Mesenchymal stem cell (in vitro differentiated cells and primary cell): ENCODE data around the gene STAM.

Source experiments
- DNase-seq: peaks from one replicate; pipeline ENCODE4 v3.0.0-alpha.2; 2013
- H2AFZ ChIP-seq: one replicate; pipeline ENCODE4 v1.6.1; 2013; ENCODE audit warnings: low read depth, mild to moderate bottlenecking, control low read depth, inconsistent platforms, low read length, moderate library complexity
- H2AK5ac ChIP-seq: 2 replicates; pipeline ENCODE4 v1.6.1; 2013; ENCODE audit warnings: low read length, moderate library complexity, mild to moderate bottlenecking, inconsistent platforms; ENCODE audit not compliant: severe bottlenecking
- H2BK120ac ChIP-seq: one replicate; pipeline ENCODE4 v1.6.1; 2013; ENCODE audit warnings: low read depth, mild to moderate bottlenecking, inconsistent platforms, low read length, moderate library complexity
- H2BK12ac ChIP-seq, 2 experiments: one replicate each; pipeline ENCODE4 v1.6.1; 2013; ENCODE audit warnings: inconsistent platforms in 2 of 2, low read length in 2 of 2, mild to moderate bottlenecking in 2 of 2, moderate library complexity in 2 of 2, control low read depth in 1 of 2
- H2BK15ac ChIP-seq: one replicate; pipeline ENCODE4 v1.6.1; 2013; ENCODE audit warnings: mild to moderate bottlenecking, low read depth, inconsistent platforms; ENCODE audit not compliant: poor library complexity, severe bottlenecking
- H2BK5ac ChIP-seq: 2 replicates; pipeline ENCODE4 v1.6.1; 2013; ENCODE audit warnings: low read depth, mild to moderate bottlenecking, low read length, control low read depth, inconsistent platforms; ENCODE audit not compliant: poor library complexity, severe bottlenecking
- H3K14ac ChIP-seq, 2 experiments: one replicate each; pipeline ENCODE4 v1.6.1; 2013; ENCODE audit warnings: inconsistent platforms in 2 of 2, low read length in 2 of 2, control low read depth in 1 of 2, mild to moderate bottlenecking in 1 of 2, moderate library complexity in 1 of 2
- H3K18ac ChIP-seq, 2 experiments: one replicate each; pipeline ENCODE4 v1.6.1; 2013; ENCODE audit warnings: inconsistent platforms in 2 of 2, low read length in 2 of 2, control low read depth in 1 of 2, low read depth in 1 of 2, mild to moderate bottlenecking in 1 of 2
- H3K23ac ChIP-seq, 2 experiments: one replicate each; pipeline ENCODE4 v1.6.1; 2013; ENCODE audit warnings: inconsistent platforms in 2 of 2, low read length in 2 of 2, mild to moderate bottlenecking in 2 of 2, moderate library complexity in 2 of 2, control low read depth in 1 of 2
- H3K27ac ChIP-seq: 2 replicates; pipeline ENCODE4 v1.5.1; 2013; ENCODE audit warnings: mild to moderate bottlenecking, moderate library complexity, low read length, control low read depth, inconsistent platforms; ENCODE audit not compliant: poor library complexity, severe bottlenecking
- H3K27me3 ChIP-seq, 2 experiments: 2 replicates each; pipeline versions ENCODE4 v1.6.1 to v1.7.0; 2013; ENCODE audit warnings: low read length in 2 of 2, mild to moderate bottlenecking in 2 of 2, moderate library complexity in 2 of 2, control low read depth in 1 of 2, inconsistent platforms in 1 of 2; ENCODE audit not compliant: control insufficient read depth in 1 of 2, insufficient read depth in 1 of 2
- H3K36me3 ChIP-seq, 2 experiments: 2 replicates each; pipeline versions ENCODE4 v1.6.1 to v1.7.0; 2013; ENCODE audit warnings: low read length in 2 of 2, control low read depth in 1 of 2, inconsistent platforms in 1 of 2, low read depth in 1 of 2, mild to moderate bottlenecking in 1 of 2; ENCODE audit not compliant: insufficient read depth in 2 of 2, control insufficient read depth in 1 of 2
- H3K4ac ChIP-seq, 2 experiments: one replicate each; pipeline ENCODE4 v1.6.1; 2013; ENCODE audit warnings: inconsistent platforms in 2 of 2, low read length in 2 of 2, mild to moderate bottlenecking in 2 of 2, moderate library complexity in 2 of 2, control low read depth in 1 of 2, low read depth in 1 of 2
- H3K4me1 ChIP-seq: 2 replicates; pipeline ENCODE4 v1.6.1; 2013; ENCODE audit warnings: low read depth, low read length, control low read depth; ENCODE audit not compliant: control insufficient read depth, insufficient read depth
- H3K4me2 ChIP-seq: 2 replicates; pipeline ENCODE4 v1.6.1; 2013; ENCODE audit warnings: low read length, mild to moderate bottlenecking, inconsistent platforms; ENCODE audit not compliant: poor library complexity, severe bottlenecking
- H3K4me3 ChIP-seq, 2 experiments: 2 replicates each; pipeline versions ENCODE4 v1.5.1 to v1.7.0; 2013; ENCODE audit warnings: low read length in 2 of 2, mild to moderate bottlenecking in 2 of 2, control low read depth in 1 of 2, low read depth in 1 of 2; ENCODE audit not compliant: insufficient read depth in 1 of 2
- H3K79me1 ChIP-seq: replicated peaks from 2 replicates; pipeline ENCODE4 v1.6.1; 2013; ENCODE audit warnings: mild to moderate bottlenecking, control low read depth, low read length, inconsistent platforms; ENCODE audit not compliant: poor library complexity, severe bottlenecking
- H3K9ac ChIP-seq: 2 replicates; pipeline ENCODE4 v1.7.0; 2013; ENCODE audit warnings: mild to moderate bottlenecking, low read length, moderate library complexity
- H3K9me3 ChIP-seq: 2 replicates; pipeline ENCODE4 v1.7.0; 2013; ENCODE audit warnings: mild to moderate bottlenecking, low read length; ENCODE audit not compliant: control insufficient read depth
- H4K8ac ChIP-seq: one replicate; pipeline ENCODE4 v1.6.1; 2013; ENCODE audit warnings: inconsistent platforms, mild to moderate bottlenecking, low read length, moderate library complexity
- H4K91ac ChIP-seq: one replicate; pipeline ENCODE4 v1.6.1; 2013; ENCODE audit warnings: mild to moderate bottlenecking, low read length, inconsistent platforms
- WGBS: methylation state at CpG from one replicate; pipeline ENCODE4 v1.1.7; 2013; ENCODE audit warnings: mixed read lengths; 5-methylcytosine and 5-hydroxymethylcytosine counted together

STAM gene

GRCh38 chr10:17736223-17736622, 92.3 kb downstream of the STAM start:
- no peaks in the 10 kb centered on the region for H3K9me3 ChIP-seq

GRCh38 chr10:17737027-17737965, 93.3 kb downstream of the STAM start:
- H2BK15ac ChIP-seq: no peak overlapping the region
- no peak overlapping the region for H3K18ac ChIP-seq
- DNase-seq: peak; percentile 33
- no peaks in the 10 kb centered on the region for H3K36me3 ChIP-seq
- WGBS: 76% methylated on average over 8 of the region's 12 CpGs
- H4K8ac ChIP-seq: peak overlapping the region; percentile 74
- peak overlapping the region; percentile 53 for H4K91ac ChIP-seq
- H3K79me1 ChIP-seq: no peaks in the 10 kb centered on the region
- H3K9me3 ChIP-seq: no peaks in the 10 kb centered on the region
- H2AFZ ChIP-seq: no peak overlapping the region
- no peak overlapping the region for H3K4me3 ChIP-seq
- no peaks in the 10 kb centered on the region for H3K27me3 ChIP-seq
- no peak overlapping the region for H3K14ac ChIP-seq
- no peak overlapping the region for H2BK5ac ChIP-seq
- no peak overlapping the region for H2BK120ac ChIP-seq
- no peak overlapping the region for H3K23ac ChIP-seq
- no peak overlapping the region for H3K4ac ChIP-seq
- H3K4me2 ChIP-seq: no peak overlapping the region
- no peak overlapping the region for H2AK5ac ChIP-seq
- H3K4me1 ChIP-seq: no peaks in the 10 kb centered on the region
- H3K27ac ChIP-seq: no peak overlapping the region
- H3K9ac ChIP-seq: peak overlapping the region; percentile 13
- no peak overlapping the region for H2BK12ac ChIP-seq

More at GRCh38 chr10:17736223-17736622, 92.3 kb downstream of the STAM start:
- no peak overlapping the region for H2BK15ac ChIP-seq
- H3K4ac ChIP-seq: no peak overlapping the region
- no peak overlapping the region for H3K18ac ChIP-seq
- no peak overlapping the region for H3K4me2 ChIP-seq
- WGBS: 98% methylated on average over 2 of the region's 2 CpGs
- DNase-seq: no peak
- no peaks in the 10 kb centered on the region for H3K4me1 ChIP-seq
- no peak overlapping the region for H3K23ac ChIP-seq
- no peaks in the 10 kb centered on the region for H3K27me3 ChIP-seq
- H4K91ac ChIP-seq: no peak overlapping the region
- no peak overlapping the region for H3K27ac ChIP-seq
- no peak overlapping the region for H3K4me3 ChIP-seq
- H2BK5ac ChIP-seq: no peak overlapping the region
- H2BK12ac ChIP-seq: no peak overlapping the region
- H2AFZ ChIP-seq: no peak overlapping the region
- no peak overlapping the region for H2BK120ac ChIP-seq
- H4K8ac ChIP-seq: no peak overlapping the region
- no peak overlapping the region for H3K14ac ChIP-seq
- H3K9ac ChIP-seq: no peak overlapping the region
- H3K36me3 ChIP-seq: no peaks in the 10 kb centered on the region
- H3K79me1 ChIP-seq: no peaks in the 10 kb centered on the region
- no peak overlapping the region for H2AK5ac ChIP-seq

GRCh38 chr10:17740668-17741067, 96.7 kb downstream of the STAM start:
- H3K9me3 ChIP-seq: no peaks in the 10 kb centered on the region
- no peak overlapping the region for H3K14ac ChIP-seq
- H2AFZ ChIP-seq: no peak overlapping the region
- H4K8ac ChIP-seq: no peak overlapping the region
- H3K4me2 ChIP-seq: no peak overlapping the region
- no peak overlapping the region for H3K23ac ChIP-seq
- no peak overlapping the region for H2AK5ac ChIP-seq
- H3K27ac ChIP-seq: no peak overlapping the region
- H2BK5ac ChIP-seq: no peak overlapping the region
- H3K4me3 ChIP-seq: no peak overlapping the region
- no peak overlapping the region for H2BK120ac ChIP-seq
- H3K9ac ChIP-seq: no peak overlapping the region
- H4K91ac ChIP-seq: no peak overlapping the region
- no peak overlapping the region for H2BK15ac ChIP-seq
- no peak for DNase-seq
- no CpG with 5 or more reads among the region's 1 CpG for WGBS
- H3K27me3 ChIP-seq: no peaks in the 10 kb centered on the region
- no peak overlapping the region for H2BK12ac ChIP-seq
- H3K79me1 ChIP-seq: no peaks in the 10 kb centered on the region
- H3K18ac ChIP-seq: no peak overlapping the region
- H3K4ac ChIP-seq: no peak overlapping the region
- H3K36me3 ChIP-seq: no peaks in the 10 kb centered on the region
- peaks cover 1% of the 10 kb centered on the region for H3K4me1 ChIP-seq

GRCh38 chr10:17742918-17743317, 99.0 kb downstream of the STAM start:
- Histone ChIP-seq H2BK120ac (no peak overlapping the region), H2AFZ (peak overlapping the region; percentile 52), H3K4me2 (peak overlapping the region; percentile 57), H4K91ac (no peak overlapping the region), H2AK5ac (no peak overlapping the region), H3K14ac (no peak overlapping the region), H3K9ac (peak overlapping the region; percentile 61), H4K8ac (no peak overlapping the region), H3K27ac (no peak overlapping the region), H2BK15ac (no peak overlapping the region), H3K79me1 (no peaks in the 10 kb centered on the region), H3K36me3 (no peaks in the 10 kb centered on the region), H3K4me3 (peak overlapping the region in 1 of 2 experiments; percentile 49), H3K9me3 (no peaks in the 10 kb centered on the region), H3K27me3 (no peaks in the 10 kb centered on the region), H3K4me1 (peaks cover 1% of the 10 kb centered on the region), H3K18ac (no peak overlapping the region), H2BK5ac (no peak overlapping the region), H3K4ac (no peak overlapping the region), H3K23ac (no peak overlapping the region), H2BK12ac (no peak overlapping the region)
- 29% methylated on average over 12 of the region's 14 CpGs for WGBS
- peak; percentile 53 for DNase-seq
